ENCODE data around the gene CNTNAP5.

The CNTNAP5 gene

GRCh38 chr2:124647663-124648062 lies 622.6 kb downstream of the CNTNAP5 start:
- DNase-seq = no peak

DNA sequence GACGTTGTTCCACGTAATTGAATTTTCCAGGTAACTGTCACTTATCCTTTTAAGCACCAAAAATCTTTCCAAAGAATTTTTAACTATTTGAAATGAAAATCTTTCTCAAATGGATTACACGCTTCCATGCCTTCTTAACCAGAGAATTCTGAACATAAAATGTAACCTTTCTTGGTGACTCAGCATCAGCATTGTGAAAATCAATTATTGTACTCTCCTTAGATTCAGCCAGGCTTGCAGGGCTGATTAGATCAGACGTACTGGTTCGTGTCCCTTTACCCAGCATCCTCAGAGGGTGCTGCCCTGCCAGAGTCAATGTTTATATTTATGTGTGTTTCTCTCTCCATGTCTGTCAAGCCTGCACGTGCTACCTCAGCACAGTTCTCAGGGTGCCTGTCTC lies 623.9 kb downstream of the CNTNAP5 start:
- DNase-seq = no peak

DNA sequence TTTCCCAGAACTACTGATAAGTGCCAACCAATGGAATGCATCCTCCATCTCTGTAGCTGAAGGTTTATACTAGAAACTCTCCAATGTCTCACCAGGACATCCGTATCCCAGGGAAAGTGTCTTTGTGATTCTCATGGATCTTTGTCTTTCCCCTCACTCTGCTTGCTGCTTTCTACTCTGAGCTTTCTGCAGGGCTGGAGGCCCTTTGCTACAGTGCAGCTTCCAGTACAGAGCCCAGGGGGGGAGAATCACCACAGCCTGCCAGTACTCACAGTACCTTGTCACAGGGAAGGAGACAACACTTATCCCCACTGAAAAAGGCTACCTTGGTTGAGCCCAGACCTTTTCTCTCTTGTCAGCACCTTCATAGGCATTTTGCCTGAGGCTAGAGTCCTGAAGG lies 627.0 kb downstream of the CNTNAP5 start:
- no peak for DNase-seq

- DNase-seq = no peak
Observed at GRCh38 chr2:124658373-124658772, 633.3 kb downstream of the CNTNAP5 start.

- no peak for DNase-seq
Observed at GRCh38 chr2:124661558-124661957, 636.5 kb downstream of the CNTNAP5 start.

DNA sequence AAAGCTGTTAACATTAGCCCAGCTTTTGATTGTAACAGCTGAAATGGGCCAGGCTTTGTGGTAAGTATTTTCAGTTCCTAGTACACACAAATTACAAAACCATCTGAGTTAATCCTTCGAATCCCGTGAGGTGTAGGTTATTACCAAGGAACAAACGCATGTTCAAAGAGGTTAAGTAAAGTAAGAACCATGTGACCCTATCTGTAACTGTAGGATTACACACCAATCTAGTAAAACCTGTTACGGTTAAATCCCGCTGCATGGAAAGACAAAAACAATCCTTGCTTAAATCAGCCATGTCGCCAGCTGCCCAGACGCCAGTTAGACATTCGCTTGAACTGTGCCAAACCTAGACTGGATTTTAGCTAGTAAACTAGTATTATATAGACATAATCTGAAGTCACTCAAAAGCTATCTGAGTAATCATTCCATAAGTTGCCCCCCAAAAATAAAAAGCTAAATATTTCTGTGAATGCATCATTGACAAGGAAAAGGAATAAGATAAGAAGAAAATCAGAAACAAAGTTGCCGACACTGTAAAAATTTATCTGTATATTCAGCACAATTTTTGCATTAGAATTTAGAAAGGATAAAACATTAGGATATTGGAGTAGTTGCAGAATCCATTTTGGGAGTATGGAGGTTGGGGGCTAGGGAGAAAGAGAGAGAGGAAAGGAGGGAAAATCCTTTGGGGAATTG lies 638.0 kb downstream of the CNTNAP5 start:
- no peak for DNase-seq

- no peak for DNase-seq
Observed at GRCh38 chr2:124663645-124663997, 638.5 kb downstream of the CNTNAP5 start.

DNA sequence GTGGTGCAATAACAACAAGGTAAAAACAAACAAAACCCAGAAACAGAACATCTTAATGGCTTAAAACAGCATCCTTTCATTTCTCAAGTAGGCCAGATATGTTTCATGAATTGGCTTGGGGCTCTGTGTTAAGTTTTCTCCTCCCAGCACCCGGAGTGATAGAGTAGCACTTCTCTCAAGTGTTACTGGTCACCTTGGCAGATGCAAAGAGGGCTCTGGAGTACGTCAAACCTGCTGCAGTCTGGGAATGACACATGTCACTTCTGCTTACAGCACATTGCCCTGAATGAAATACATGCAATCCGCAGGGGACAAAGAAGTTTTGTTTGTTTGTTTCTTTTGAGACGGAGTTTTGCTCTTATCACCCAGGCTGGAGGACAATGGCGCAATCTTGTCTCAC lies 639.3 kb downstream of the CNTNAP5 start:
- no peak for DNase-seq

GRCh38 chr2:124666976-124667375 lies 641.9 kb downstream of the CNTNAP5 start:
- no peak for DNase-seq

DNA sequence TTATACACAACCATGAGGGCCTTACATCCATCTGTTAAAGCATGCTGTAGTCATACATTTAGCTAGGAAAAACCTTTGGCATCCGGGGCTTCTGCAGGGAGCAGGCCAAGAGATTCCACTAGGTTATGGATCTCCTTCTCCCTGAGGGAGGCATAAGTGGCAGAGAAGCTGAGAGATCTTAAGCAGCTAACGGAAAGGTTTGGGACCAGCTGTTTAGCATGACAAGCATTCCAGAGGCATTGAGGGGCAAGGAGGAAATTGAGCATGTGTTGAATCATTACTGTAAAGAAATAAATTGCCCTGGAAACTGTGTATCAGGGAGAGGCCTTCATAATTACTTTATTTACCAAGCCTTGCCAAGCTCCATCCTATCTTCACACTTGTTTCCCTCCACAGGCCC lies 643.1 kb downstream of the CNTNAP5 start:
- no peak for DNase-seq

- no peak for DNase-seq
Observed at GRCh38 chr2:124670187-124670586, 645.1 kb downstream of the CNTNAP5 start.

DNA sequence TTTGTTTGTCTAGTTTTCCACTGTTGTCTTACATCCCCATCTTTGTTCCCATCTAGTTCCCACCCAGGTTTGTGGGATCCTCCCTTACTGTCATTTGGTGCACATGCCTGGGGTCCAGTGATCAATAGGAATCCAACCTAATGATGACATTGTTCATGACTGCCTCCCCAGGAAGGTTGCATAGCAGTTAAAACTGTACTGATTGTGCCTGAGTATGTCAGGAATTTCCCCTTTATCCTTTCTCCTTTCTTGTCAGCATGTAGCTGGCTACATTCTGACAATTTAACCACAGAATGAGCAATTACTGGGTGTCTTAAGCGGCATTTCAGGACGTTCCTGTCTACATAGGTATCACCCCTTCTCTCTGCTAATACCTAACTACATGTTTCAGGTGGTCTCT lies 653.0 kb downstream of the CNTNAP5 start:
- no peak for DNase-seq

DNA sequence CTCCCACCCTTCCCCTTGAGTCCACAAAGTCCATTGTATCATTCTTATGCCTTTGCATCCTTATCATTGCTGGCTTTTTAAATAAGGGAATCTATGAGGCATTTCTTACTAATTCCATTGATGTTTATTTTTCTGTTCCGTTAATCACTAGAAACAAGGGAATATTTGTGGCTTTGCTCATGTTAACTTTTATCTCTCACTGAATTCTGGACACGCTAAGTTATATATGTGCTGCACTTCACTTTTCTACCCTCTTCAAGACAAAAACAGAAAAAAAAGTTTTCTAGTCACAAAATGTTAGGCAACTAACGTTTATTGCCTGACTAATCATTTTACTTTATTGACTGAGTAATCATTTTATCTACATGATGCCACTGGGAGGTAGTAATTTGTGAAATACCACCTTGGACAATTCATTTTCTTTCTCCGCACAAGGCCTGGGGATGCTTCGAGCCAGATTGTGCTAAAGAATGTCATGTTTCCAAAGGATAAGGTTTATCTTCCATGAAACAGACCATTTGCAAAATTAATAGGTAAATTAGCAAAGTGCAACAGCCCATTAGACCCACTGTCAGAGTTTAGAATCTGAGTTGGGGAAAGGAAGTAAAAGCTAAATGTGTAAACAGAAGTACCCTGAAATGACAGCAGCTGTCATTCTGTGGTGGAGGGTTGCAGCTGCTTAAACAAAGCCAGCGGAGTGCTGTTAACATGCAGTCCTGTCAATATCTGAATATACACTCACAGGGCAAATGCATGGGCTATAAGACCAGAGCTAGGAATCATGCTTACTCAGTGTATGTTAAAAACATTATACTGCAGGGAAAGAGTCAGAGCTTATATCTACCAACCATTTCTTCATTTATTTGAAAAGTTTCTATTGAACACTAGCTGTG lies 658.7 kb downstream of the CNTNAP5 start:
- DNase-seq = no peak

GRCh38 chr2:124689348-124689747 lies 664.3 kb downstream of the CNTNAP5 start:
- no peak for DNase-seq

DNA sequence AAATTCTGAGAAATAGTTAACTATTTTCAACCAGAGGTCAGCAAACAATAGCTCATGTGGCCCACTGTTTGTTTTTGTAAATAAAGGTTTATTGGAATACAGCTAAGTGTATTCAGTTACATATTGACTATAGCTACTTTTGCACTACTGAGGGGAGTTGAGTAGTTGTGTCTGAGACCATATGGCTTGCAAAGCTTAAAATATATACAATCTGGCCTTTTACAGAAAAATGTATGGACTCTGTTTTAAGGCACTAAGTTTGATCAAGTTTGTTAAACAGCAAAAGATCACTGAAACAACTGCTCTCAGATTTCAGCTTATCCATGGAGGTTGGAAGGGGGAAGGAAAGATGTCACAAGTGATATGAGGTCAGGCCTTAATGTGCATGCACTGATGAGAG lies 667.1 kb downstream of the CNTNAP5 start:
- DNase-seq = no peak

DNA sequence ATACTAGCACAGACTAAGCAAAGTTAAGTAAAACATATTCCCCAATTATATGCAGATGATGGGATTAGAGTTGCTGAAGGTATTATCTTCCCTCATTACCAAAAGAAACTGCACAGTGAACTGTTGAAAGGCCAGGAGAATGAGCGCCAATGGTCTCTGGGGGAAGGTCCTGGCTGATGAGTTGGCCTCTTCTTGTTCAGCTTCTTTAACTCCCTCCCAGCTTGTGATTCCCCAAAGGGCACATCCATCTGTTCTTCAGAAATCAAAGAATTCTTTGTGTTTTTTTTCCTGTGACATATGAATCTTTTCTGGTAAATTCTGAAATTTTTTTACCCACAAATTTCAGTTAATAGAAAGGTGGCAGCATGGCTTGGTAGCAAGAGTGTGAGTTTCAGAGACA lies 667.6 kb downstream of the CNTNAP5 start:
- no peak for DNase-seq

DNA sequence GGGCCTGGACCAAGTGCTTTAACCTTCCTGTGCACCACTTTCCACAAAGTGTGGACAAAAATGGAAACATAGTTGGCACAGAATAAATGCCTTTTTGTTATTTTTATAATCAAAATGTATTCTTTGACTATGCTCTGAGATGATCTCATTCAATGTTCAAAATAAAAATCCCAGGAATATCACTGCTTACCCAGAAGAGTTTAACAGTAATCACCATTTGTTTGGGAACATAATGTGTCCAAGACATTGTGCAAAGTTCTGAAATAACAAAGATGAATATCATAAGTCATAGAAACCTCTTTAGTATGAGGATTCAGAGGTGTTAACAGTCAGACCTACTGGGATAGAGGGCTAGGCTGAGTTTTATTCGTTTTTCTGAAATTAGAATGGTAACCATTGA lies 668.1 kb downstream of the CNTNAP5 start:
- DNase-seq = no peak

GRCh38 chr2:124698979-124699565 lies 674.0 kb downstream of the CNTNAP5 start:
- no peak for DNase-seq

DNA sequence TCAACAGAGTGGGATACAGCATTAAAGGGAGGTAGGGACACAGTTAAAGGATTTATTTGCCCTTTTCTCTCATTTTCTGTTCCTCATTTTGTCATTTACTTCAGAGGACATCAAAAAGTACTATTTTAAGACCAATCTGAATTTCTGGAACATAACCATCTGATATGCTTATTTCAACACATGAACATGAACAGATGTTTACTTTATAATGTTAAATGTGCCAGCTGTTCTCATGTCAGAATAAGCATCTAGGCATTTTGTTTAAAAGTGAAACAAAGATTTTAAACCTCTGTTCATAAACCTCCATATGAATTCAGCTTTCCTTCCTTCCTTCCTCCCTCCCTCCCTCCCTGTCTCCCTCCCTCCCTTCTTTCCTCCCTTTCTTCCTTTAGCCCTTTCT lies 677.7 kb downstream of the CNTNAP5 start:
- DNase-seq = no peak

DNA sequence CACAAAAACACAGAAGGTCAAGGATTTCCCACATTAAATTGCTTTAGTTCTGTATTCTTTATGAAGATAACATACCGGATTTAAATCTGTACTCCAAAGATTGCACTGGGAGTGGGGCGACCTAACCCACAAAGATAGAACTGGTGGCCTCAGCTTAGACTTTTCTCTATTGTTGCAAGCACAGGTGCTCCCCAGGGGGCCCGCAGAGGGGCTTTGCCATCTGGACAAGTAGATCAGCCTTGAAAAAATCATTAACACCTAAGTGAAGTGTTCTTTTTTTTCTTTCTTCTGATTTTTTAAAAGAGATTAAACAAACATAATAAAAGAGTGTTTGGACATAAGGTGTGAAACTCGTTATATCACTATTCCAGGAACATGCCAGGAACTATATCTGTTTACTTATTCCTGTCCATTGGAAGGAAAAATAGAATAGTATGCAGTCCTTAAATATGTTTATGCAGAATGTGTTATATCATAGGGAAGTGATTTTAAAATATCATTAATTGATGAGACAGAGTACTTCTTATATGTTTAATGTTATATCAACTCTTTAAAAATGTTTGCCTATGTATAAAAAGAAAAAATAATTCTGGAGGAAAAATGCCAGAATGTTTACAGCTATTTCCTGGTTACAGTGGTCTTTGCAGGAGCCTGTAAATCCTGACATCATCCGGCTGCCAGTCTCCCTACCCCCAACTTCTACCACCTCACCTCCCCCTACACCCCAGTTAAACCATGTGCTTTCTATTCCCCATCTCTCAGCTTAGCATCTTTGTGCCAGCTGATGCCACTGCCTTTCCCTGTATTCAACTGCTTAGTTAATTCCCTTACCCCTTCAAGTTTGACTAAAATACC lies 679.2 kb downstream of the CNTNAP5 start:
- no peak for DNase-seq

- DNase-seq = no peak
Observed at GRCh38 chr2:124708661-124709060, 683.6 kb downstream of the CNTNAP5 start.

- no peak for DNase-seq
Observed at GRCh38 chr2:124713969-124714368, 688.9 kb downstream of the CNTNAP5 start.

GRCh38 chr2:124725187-124725586 lies 700.1 kb downstream of the CNTNAP5 start:
- no peak for DNase-seq

Data from activated CD4-positive, alpha-beta T cell treated with anti-CD3 and anti-CD28 coated beads, Interleukin-2, Interleukin-6, amounts not matched to agents 100 ng/mL and 50 ng/mL, durations not matched to agents 16 hours and 8 hours (primary cell).